Measurements from ENCODE around the gene POLR3H. TPM values are rescaled to one million over a fixed set of nuclear protein-coding genes. Genes with fewer than 3 reads are reported as not detected.

POLR3H gene
- total RNA-seq, 1 experiment from 2014 or later: 53.1 TPM

GRCh38 chr22:41528938-41529561 lies 15.2 kb downstream of the POLR3H start:
- H3K36me3 ChIP-seq: peaks cover 90% of the 10 kb centered on the region
- no peaks in the 10 kb centered on the region for H3K9me3 ChIP-seq
- no peaks in the 10 kb centered on the region for H3K27me3 ChIP-seq
- H3K4me3 ChIP-seq: no peak overlapping the region
- no peak for DNase-seq

GRCh38 chr22:41528132-41528766 lies 16.0 kb downstream of the POLR3H start:
- DNase-seq: no peak
- peaks cover 89% of the 10 kb centered on the region for H3K36me3 ChIP-seq
- H3K9me3 ChIP-seq: no peaks in the 10 kb centered on the region
- no peaks in the 10 kb centered on the region for H3K27me3 ChIP-seq
- H3K4me3 ChIP-seq: no peak overlapping the region

GRCh38 chr22:41526830-41527799 lies 17.2 kb downstream of the POLR3H start:
- H3K4me3 ChIP-seq: no peak overlapping the region
- H3K27me3 ChIP-seq: no peaks in the 10 kb centered on the region
- no peak for DNase-seq
- H3K9me3 ChIP-seq: no peaks in the 10 kb centered on the region
- H3K36me3 ChIP-seq: peaks cover 90% of the 10 kb centered on the region

GRCh38 chr22:41526226-41526829 lies 17.9 kb downstream of the POLR3H start:
- DNase-seq: no peak
- H3K4me3 ChIP-seq: no peak overlapping the region
- H3K36me3 ChIP-seq: peaks cover 82% of the 10 kb centered on the region
- no peaks in the 10 kb centered on the region for H3K9me3 ChIP-seq
- no peaks in the 10 kb centered on the region for H3K27me3 ChIP-seq

GRCh38 chr22:41525450-41526225 lies 18.6 kb downstream of the POLR3H start:
- peaks cover 77% of the 10 kb centered on the region for H3K36me3 ChIP-seq
- H3K27me3 ChIP-seq: no peaks in the 10 kb centered on the region
- H3K4me3 ChIP-seq: no peak overlapping the region
- no peak for DNase-seq
- H3K9me3 ChIP-seq: no peaks in the 10 kb centered on the region

- Histone ChIP-seq H3K9me3 (no peaks in the 10 kb centered on the region), H3K27me3 (no peaks in the 10 kb centered on the region), H3K4me3 (no peak overlapping the region), H3K36me3 (peaks cover 72% of the 10 kb centered on the region)
- no peak for DNase-seq
Observed at GRCh38 chr22:41524809-41525449, 19.3 kb downstream of the POLR3H start.

- DNase-seq: no peak
- H3K4me3 ChIP-seq: no peak overlapping the region
Observed at GRCh38 chr22:41524251-41524661, 20.0 kb downstream of the POLR3H start.

GRCh38 chr22:41523464-41524221 lies 20.6 kb downstream of the POLR3H start:
- Histone ChIP-seq H3K9me3 (no peaks in the 10 kb centered on the region), H3K27me3 (no peaks in the 10 kb centered on the region), H3K4me3 (no peak overlapping the region), H3K36me3 (peaks cover 70% of the 10 kb centered on the region)
- DNase-seq: no peak

More at GRCh38 chr22:41524251-41524661, 20.0 kb downstream of the POLR3H start:
- Histone ChIP-seq H3K27me3 (no peaks in the 10 kb centered on the region), H3K9me3 (no peaks in the 10 kb centered on the region), H3K36me3 (peaks cover 72% of the 10 kb centered on the region)

- Histone ChIP-seq H3K27me3 (no peaks in the 10 kb centered on the region), H3K4me3 (no peak overlapping the region), H3K9me3 (no peaks in the 10 kb centered on the region), H3K36me3 (peaks cover 68% of the 10 kb centered on the region)
- DNase-seq: no peak
Observed at GRCh38 chr22:41522813-41523212, 21.5 kb downstream of the POLR3H start.

GRCh38 chr22:41521126-41521525 lies 23.1 kb downstream of the POLR3H start:
- H3K4me3 ChIP-seq: no peak overlapping the region
- peaks cover 52% of the 10 kb centered on the region for H3K36me3 ChIP-seq
- no peaks in the 10 kb centered on the region for H3K27me3 ChIP-seq
- no peak for DNase-seq
- no peaks in the 10 kb centered on the region for H3K9me3 ChIP-seq

GRCh38 chr22:41518048-41518347 lies 26.3 kb downstream of the POLR3H start:
- no peaks in the 10 kb centered on the region for H3K9me3 ChIP-seq

GRCh38 chr22:41517172-41518047 lies 26.9 kb downstream of the POLR3H start:
- peak; percentile 43 for DNase-seq
- no peaks in the 10 kb centered on the region for H3K27me3 ChIP-seq
- no peaks in the 10 kb centered on the region for H3K9me3 ChIP-seq
- H3K4me3 ChIP-seq: no peak overlapping the region
- peaks cover 34% of the 10 kb centered on the region for H3K36me3 ChIP-seq

More at GRCh38 chr22:41518048-41518347, 26.3 kb downstream of the POLR3H start:
- H3K27me3 ChIP-seq: no peaks in the 10 kb centered on the region
- H3K36me3 ChIP-seq: peaks cover 36% of the 10 kb centered on the region
- no peak for DNase-seq
- H3K4me3 ChIP-seq: no peak overlapping the region

- Histone ChIP-seq H3K4me3 (no peak overlapping the region), H3K9me3 (no peaks in the 10 kb centered on the region)
Observed at GRCh38 chr22:41516462-41516861, 27.8 kb downstream of the POLR3H start.

GRCh38 chr22:41513391-41513790 lies 30.9 kb downstream of the POLR3H start:
- H3K4me3 ChIP-seq: no peak overlapping the region
- H3K27me3 ChIP-seq: no peaks in the 10 kb centered on the region
- peaks cover 42% of the 10 kb centered on the region for H3K36me3 ChIP-seq
- DNase-seq: no peak
- H3K9me3 ChIP-seq: no peaks in the 10 kb centered on the region

More at GRCh38 chr22:41516462-41516861, 27.8 kb downstream of the POLR3H start:
- DNase-seq: no peak
- H3K36me3 ChIP-seq: peaks cover 38% of the 10 kb centered on the region
- no peaks in the 10 kb centered on the region for H3K27me3 ChIP-seq

All from MG63 (cell line).